GM13977 (cell line): ENCODE data around the gene RBM19.
A peak's percentile ranks its signal among the peaks of the same experiment; 100 is the strongest.

ENCODE experiments used
- DNase-seq: peaks from one replicate; pipeline ENCODE4 v3.0.0; 2012; ENCODE audit warnings: low spot score
- CTCF ChIP-seq: IDR thresholded peaks from 2 replicates; pipeline ENCODE4 v1.5.1; 2012; ENCODE audit warnings: mild to moderate bottlenecking, control low read depth; ENCODE audit not compliant: insufficient read depth; ENCODE audit errors: extremely low read depth, missing control alignments
- in situ Hi-C: fragments of 300-500 bp; cut with MboI; formaldehyde crosslinking; loops from one replicate; pipeline ENCODE4 v1.12.0; 2022; ENCODE audit warnings: low sequenced_read_pairs, low pct_unique_long_range_greater_than_20kb, mixed read lengths, inconsistent platforms; ENCODE audit not compliant: unreplicated experiment

RBM19 gene

GRCh38 chr12:113867258-113867657, 98.9 kb downstream of the RBM19 start:
- no peak for DNase-seq
- peak; percentile 6 for TF ChIP-seq CTCF
- in situ Hi-C loops, result no loop called here

- no peak for DNase-seq
- no peak for TF ChIP-seq CTCF
- in situ Hi-C loops, result no loop called here
Observed at GRCh38 chr12:113866496-113866895, 99.6 kb downstream of the RBM19 start.

- TF ChIP-seq CTCF, result no peak
- DNase-seq, result no peak
- in situ Hi-C loops, result no loop called here
Observed at GRCh38 chr12:113863455-113863845, 102.7 kb downstream of the RBM19 start.

- no peak for TF ChIP-seq CTCF
- DNase-seq, result peak; percentile 55
- in situ Hi-C loops, result no loop called here
Observed at GRCh38 chr12:113862590-113863454, 103.3 kb downstream of the RBM19 start.

- DNase-seq, result peak; percentile 45
- in situ Hi-C loops, result no loop called here
- no peak for TF ChIP-seq CTCF
Observed at GRCh38 chr12:113861708-113862312, 104.3 kb downstream of the RBM19 start.

GRCh38 chr12:113860950-113861349, 105.2 kb downstream of the RBM19 start:
- TF ChIP-seq CTCF, result no peak
- in situ Hi-C loops, result no loop called here
- no peak for DNase-seq
